ENCODE measurements around the gene NFE2.

The NFE2 gene

DNA sequence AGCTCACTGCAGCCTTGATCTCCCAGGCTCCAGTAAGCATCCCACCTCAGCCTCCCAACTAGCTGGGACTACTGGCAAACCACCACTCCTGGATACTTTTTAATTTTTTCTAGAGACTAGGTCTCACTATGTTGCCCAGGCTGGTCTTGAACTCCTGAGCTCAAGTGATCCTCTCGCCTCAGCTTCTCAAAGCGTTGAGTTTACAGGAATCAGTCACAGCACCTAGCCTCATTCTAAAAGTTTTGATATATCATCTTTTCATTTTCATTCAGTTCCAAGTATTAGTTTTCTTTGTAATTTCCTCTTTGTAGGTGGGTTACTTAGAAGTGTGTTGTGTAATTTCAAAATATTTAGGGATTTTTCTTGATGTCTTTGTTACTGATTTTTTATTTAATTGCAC is 30.5 kb downstream of the NFE2 start:
- DNase-seq (ENCODE audit: low read depth), result no peak
- TF ChIP-seq CTCF (conservative IDR thresholded peaks at IDR 0.05; ENCODE audit: low read length), result no peak
- H3K4me3 ChIP-seq (ENCODE audit: low read length), result no peak overlapping the region

DNA sequence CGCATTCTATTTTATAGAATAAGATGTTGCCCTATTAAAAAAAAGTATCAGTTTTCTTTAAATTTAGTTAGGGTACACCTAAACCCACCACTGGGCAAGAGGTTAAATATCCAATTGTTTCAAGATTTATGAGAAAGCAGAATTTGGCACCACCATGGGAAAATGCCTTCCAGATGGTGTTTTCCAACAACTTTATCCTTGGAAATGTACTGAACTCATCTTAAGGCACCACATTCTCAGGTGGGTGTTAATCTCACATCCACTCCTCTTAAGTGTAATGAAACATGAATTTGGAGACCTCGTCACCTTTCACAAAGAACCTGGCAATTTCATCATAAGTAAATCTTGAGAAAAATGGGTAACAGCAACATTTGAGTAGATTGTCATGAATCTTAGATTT is 34.0 kb downstream of the NFE2 start:
- no peak overlapping the region for H3K4me3 ChIP-seq (ENCODE audit: low read length)
- TF ChIP-seq CTCF (conservative IDR thresholded peaks at IDR 0.05; ENCODE audit: low read length), result no peak
- DNase-seq (ENCODE audit: low read depth), result no peak

GRCh38 chr12:54265364-54265812 is 35.4 kb downstream of the NFE2 start:
- no peak for DNase-seq (ENCODE audit: low read depth)
- TF ChIP-seq CTCF (conservative IDR thresholded peaks at IDR 0.05; ENCODE audit: low read length), result no peak
- no peak overlapping the region for H3K4me3 ChIP-seq (ENCODE audit: low read length)

DNA sequence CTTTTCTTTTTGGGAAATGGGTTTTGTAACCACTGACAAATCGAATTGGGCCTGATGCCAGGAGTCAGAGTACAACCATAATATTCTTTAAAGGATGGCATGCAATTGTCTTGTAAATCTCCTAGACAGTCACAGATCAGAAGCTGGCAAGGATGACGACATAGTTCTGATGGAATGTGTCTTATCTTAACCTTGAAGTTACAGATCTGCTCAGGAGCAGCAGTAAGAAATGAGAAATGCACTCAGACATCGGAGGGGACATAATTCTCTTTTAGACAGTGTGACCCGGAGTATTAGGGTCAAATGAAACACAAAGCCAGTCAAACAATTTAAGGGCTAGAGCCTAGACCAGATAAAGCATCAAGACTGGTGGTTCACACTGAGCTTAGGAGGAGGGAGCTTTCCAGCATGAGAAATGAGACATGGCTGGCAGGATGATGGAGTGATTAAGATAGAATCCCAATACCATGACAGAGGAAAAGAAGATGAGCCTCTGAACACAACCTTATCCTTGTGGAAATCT is 38.4 kb downstream of the NFE2 start:
- no peak for TF ChIP-seq CTCF (conservative IDR thresholded peaks at IDR 0.05; ENCODE audit: low read length)
- H3K4me3 ChIP-seq (ENCODE audit: low read length), result no peak overlapping the region
- DNase-seq (ENCODE audit: low read depth), result peak; percentile 58

DNA sequence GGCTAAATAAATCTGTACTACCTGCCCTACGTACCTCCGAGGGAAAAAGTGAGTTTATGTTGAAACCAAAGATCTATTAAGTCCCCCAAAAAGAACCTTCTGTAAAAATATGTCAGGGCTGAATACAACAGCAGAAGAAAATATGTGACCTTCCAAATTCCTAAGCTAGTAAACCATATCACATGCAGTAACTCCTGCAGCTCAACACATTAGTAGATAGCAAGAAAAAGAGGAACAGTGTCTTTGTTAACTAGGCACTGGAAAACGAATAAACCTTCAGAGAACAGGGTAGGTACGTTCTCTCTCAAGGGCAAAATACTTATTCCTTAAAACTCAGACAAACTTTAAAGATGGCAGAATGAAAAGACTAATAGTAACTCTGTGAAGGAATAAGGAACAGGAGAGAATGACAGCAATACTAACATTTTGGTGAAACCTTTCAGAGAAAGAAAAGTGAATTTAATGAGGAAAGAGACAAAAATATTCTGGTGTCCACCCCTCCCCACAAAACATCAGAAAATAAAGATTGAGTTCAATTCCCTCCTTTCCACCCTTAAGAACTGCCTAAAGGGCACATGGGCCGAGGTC is 38.9 kb downstream of the NFE2 start:
- no peak overlapping the region for H3K4me3 ChIP-seq (ENCODE audit: low read length)
- DNase-seq (ENCODE audit: low read depth), result no peak
- no peak for TF ChIP-seq CTCF (conservative IDR thresholded peaks at IDR 0.05; ENCODE audit: low read length)

GRCh38 chr12:54259194-54260011 is 41.4 kb downstream of the NFE2 start:
- TF ChIP-seq CTCF (conservative IDR thresholded peaks at IDR 0.05; ENCODE audit: low read length), result no peak
- peak; percentile 90 for DNase-seq (ENCODE audit: low read depth)
- peak overlapping the region; percentile 45 for H3K4me3 ChIP-seq (ENCODE audit: low read length)
